Renal cortical epithelial cell (primary cell): ENCODE results near the gene KRT26. TPM values are rescaled to one million over a fixed set of nuclear protein-coding genes. Genes with fewer than 3 reads are reported as not detected.
"Not testable (repeated sequence)": the region's sequence is repeated elsewhere in the genome, so short reads cannot be mapped to it uniquely, and the experiment has no call there.

Source experiments
- DNase-seq: peaks from one replicate; pipeline ENCODE4 v3.0.0-alpha.2; 2011; ENCODE audit warnings: low read depth
- total RNA-seq: library from RNA; depleted of rRNA; stranded (reverse); fragments of >200 nt; gene quantifications from 2 replicates; pipeline ENCODE4 v1.2.3, GENCODE V29; 2014

The KRT26 gene
- total RNA-seq, 1 donor from 2014 or later: not detected

DNA sequence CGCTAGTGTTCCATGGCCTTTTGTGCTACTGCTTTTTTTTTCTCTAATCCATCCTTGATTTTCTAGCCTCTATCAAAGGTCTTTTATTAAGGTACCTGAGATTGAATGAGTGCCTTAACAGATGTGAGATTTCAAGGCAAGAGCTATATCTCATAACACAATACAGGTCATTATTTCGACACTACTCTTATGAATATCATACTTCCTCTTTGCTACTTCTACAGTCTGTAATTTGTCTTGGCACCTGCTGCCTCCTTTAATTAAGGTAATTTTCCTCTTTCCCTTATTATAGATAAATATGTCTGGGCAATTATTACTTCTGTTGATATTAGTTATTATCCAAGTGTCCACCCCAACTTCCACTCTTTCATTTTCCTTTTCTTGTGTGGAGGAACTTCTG, 22.5 kb upstream of the KRT26 start:
- DNase-seq: no peak

DNA sequence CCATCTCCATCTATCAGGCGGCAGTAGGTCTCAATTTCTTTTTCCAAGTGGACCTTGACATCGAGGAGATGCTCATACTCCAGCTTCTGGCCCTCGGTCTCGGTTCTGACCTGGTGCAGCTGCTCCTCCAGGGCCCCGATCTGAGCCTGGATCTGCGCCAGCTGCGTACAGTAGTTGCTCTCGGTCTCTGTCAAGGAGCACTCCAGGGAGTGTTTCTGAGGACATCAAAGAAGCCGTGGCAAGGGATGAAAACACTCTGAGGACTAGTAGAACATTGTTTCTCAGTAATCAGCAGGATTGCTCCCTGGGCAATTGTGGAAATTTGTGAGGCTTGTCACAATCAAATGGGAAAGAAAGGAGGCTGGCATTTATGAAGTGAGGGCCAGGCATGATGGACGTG, 21.8 kb upstream of the KRT26 start:
- DNase-seq: no peak

- DNase-seq: peak; percentile 71
Observed at GRCh38 chr17:40791787-40792436, 19.9 kb upstream of the KRT26 start.

- DNase-seq: no peak
Observed at GRCh38 chr17:40791111-40791510, 19.1 kb upstream of the KRT26 start.

DNA sequence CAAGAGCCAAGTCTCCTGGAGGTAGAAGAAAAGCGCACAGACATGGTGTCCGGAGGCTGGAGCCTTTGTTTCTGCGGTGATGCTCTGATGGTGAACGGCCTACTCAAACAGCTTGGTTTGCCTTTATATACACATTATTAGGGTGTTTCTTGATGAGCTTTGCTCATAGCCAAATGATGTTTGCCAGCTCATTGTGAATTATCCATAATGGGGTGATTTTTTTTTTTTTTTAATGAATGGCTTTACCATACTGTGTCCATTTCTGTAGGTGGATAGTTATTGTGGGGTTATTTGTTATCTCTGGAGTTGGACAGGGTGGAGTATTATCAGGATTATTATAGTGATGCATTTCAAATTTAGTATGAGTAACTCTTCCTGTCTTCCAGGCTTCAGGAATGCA, 10.4 kb upstream of the KRT26 start, which contains the start of gene KRT27:
Gene KRT27 (minus strand): TSS at position 101 of the 400 bp plus-strand sequence. CDS start 57 bp downstream, at position 44.
- no peak for DNase-seq

DNA sequence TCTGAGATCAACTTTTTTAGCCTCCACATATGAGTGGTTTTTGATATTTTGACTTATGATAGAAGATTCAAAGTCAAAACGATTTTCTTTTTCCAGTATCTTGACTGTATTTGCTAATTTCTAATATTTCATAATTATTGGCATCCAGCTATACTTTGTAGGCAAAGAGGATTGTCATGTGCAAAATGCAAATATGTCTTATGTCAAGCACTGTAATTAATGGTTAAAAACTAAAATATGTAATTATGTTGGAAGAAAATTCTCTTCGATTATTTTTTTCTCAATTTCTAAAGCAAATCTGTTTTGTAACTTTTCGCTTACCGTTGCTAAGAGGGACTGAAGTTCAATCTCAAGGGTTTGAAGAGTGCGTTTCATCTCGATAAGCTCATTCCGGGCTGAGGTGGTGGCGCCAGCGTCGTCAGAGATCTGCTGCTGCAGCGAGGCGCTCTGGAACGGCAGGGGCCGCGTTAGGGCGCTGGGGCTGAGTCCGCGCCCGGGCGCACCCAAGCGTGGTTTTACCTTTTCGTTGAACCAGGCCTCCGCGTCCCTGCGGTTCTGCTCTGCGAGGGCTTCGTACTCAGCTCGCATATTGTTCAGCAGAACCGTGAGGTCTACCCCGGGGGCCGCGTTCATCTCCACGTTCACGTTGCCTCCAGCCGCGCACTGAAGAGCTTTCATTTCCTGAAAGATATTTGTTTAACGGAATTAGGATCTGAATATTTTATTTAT, 7.3 kb upstream of the KRT26 start:
- DNase-seq: no peak

GRCh38 chr17:40778461-40778860, 6.5 kb upstream of the KRT26 start:
- DNase-seq: no peak

DNA sequence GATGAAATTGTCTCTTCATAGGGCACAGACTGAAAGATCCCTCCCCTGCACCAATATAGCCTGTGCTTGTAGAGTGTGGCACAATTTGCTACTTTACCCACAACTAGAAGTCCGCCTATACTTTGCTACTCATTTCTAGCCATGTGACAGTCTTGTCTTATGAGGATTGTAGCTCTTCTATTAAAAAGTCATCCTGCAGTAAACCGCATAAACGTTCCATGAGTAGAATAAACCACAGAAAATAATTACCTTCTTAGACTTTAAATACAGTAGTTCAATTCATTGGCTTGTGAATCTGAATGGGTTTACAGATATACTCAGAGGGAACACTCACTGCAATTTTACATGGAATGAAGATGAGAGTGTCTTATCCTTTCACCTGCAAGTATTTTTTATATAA, 6.0 kb upstream of the KRT26 start:
- no peak for DNase-seq

DNA sequence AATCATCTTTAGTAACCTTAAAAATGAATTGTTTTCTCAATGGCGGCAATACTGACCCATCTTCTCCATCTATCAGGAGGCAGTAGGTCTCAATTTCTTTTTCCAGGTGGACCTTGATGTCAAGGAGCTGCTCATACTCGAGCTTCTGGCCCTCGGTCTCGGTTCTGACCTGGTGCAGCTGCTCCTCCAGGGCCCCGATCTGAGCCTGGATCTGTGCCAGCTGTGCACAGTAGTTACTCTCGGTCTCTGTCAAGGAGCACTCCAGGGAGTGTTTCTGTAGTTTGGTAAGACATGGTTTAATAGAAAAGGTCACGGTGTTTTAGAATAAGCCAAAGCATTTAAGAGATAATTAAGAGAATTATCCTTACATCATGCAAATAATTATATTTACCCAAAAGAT, 5.5 kb upstream of the KRT26 start:
- DNase-seq: no peak

DNA sequence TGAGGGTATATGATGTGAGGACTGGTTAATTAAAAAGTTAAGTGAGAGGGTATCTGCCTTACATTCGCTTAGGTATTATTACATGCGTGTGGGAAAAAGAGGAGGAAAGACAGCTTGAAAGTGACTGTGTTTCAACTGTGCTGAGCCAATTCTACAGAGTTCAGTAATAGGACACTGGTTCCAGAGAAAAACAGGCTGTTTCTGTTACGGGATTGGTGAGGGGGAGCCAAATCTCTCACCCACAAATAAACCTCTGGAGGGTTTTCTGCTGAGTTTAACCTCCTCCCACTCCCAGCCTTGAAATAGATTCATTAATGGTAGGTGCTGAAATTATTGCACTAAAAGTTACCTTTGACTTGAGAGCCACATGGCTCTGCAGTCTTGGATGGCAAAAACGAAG, 3.9 kb upstream of the KRT26 start:
- no peak for DNase-seq

DNA sequence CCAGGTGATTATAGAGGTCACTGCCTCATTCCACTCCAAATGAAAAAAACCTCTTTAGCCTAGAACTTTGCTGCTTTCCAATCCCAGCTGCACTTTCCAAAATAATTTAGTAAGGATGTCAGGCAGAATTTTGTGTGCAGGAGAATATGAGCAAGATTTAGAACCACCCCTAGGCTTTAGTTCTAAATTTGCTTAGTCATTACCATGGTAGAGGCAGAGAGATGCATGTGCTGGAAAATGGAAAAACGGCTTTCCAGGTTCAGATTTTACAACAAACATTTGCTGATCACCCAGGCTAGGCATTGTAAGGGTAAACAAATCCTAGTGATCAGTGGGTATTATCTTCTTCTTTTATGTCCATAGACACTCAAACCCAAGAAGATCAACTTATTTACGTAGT, 6.3 kb downstream of the KRT26 start:
- no peak for DNase-seq

DNA sequence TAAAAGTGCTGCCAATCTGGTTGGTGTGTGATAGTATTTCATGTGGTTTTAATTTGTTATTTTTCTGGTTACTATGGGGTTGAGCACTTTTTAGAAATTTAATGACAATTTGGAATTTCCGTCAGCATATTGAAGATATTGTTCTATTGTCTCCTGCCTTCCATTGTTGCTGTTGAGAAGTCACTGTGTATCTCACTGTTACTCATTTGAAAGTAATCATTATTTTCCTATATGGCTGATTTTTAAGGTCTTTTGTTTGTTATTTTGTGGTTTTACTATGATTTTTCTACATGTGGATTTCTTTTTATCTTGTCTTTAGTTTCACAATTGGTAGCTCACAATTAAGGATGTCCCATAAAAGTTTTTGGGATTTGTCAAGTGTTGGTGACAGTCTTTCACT, 8.2 kb downstream of the KRT26 start:
- no peak for DNase-seq

DNA sequence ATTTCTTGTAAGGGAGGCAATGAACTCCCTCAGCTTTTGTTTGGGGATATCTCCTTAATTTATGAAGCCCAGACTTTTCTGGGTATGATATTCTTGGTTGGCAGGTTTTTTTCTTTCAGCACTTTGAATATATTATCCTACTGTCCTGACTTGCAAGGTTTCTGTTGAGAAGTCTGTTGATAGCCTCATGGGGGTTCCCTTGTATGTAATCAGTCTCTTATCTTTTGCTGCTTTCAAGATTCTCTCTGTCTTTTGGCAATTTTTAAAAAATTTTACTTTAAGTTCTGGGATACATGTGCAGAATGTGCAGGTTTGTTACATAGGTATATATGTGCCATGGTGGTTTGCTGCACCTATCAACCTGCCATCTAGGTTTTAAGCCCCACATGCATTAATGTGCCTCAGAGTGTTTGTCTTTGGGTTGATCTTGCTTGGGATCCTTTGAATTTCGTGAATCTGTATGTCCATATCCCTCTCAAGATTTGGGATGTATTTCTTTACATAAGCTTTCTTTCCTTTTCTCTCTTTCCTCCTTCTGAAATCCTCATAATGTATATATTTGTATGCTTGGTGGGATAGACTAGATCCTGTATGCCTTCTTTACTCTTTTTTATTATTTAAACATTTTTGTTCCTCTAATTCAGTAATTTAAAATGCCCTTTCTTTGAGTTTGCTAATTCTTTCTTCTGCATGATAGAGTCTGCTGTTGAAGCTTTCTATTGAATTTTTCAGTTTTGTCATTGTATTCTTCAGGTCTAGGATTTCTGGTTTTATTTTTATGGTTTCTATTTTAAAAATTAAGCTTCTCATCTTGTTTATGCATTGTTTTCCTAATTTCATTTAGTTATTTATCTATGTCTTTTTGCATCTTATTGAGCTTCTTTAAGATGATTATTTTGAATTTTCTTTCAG, 11.6 kb downstream of the KRT26 start:
- DNase-seq: no peak

DNA sequence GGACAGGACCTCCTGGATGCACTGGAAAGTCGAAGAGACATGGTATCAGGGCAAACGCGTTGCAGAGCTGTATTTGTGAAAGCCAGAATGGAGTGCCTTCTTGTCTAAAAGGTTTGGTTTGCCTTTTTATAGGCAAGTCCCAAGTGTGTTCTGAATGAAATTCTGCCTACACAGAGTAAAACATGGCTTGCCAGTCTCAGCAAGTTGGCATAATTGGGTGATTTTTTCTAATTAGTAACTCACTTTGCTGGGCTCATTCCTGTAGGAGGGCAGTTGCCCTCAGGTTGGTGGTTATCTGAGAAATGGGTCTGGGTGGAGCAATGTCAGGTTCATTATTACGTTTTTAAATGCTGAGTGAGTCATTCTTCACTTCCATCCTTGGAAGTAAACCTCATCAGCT, 16.8 kb downstream of the KRT26 start, which contains the start of gene KRT25:
Gene KRT25 (minus strand): TSS at position 101 of the 400 bp plus-strand sequence. CDS start 60 bp downstream, at position 41.
- DNase-seq: no peak

GRCh38 chr17:40753804-40754203, 18.2 kb downstream of the KRT26 start:
- peak; percentile 50 for DNase-seq

DNA sequence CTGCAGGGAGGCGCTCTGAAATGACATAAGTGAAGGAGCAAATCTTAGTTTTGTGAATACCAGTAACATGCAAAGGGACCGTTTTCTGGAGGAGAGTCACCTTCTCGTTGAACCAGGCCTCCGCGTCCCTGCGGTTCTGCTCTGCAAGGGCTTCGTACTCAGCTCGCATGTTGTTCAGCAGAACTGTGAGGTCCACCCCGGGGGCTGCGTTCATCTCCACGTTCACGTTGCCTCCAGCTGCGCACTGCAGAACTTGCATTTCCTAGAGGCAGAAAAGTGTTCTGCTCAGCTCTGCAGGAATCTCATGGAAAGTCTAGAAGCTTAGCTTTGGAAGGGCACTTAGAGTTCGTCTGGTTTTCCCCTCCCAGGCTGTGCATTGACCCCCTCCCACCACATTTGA, 20.9 kb downstream of the KRT26 start:
- no peak for DNase-seq

DNA sequence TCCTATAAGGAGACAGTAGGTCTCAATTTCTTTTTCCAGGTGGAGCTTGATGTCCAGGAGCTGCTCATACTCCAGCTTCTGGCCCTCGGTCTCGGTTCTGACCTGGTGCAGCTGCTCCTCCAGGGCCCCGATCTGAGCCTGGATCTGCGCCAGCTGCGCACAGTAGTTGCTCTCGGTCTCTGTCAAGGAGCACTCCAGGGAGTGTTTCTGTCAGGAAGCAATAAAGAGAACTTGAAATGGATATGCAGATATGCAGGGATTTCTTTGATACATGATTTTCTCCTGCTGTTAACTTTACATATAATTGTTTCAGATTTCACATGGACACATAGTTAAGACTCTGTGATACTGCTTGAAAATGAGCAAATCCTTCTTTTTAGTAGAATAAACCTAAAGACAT, 21.6 kb downstream of the KRT26 start:
- no peak for DNase-seq

DNA sequence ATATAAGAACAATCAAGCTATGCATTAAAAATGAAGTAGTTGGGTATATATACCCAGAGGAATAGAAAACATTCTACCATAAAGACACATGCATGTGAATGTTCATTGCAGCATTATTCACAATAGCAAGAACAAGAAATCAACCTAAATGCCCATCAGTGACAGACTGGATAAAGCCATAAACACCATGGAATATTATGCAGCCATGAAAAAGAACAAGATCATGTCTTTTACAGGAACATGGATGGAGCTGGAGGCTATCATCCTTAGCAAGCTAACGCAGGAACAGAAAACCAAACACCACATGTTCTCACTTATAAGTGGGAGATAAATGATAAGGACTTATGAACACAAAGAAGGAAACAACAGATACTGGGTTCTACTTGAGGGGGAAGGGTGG, 23.3 kb downstream of the KRT26 start:
- DNase-seq: not testable (repeated sequence)

DNA sequence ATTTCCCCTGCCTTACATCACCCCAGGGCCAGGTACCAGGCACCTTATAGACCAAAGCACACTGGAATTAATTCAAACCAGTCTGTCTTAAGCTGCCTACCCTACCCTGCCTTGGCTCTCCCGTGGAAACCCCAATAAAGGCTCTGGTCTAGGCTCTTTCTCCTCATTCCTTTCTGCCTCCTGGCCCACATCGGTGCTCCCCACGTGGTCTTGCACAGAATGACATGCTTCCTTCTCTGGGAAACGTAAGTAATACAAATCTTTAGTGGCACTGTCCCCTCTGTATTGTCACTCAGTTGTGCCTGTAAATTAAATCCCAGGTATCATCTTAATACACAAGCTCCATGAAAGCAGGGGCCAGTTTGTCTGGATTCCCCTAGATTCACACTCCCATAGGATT, 33.4 kb downstream of the KRT26 start:
- DNase-seq: no peak

DNA sequence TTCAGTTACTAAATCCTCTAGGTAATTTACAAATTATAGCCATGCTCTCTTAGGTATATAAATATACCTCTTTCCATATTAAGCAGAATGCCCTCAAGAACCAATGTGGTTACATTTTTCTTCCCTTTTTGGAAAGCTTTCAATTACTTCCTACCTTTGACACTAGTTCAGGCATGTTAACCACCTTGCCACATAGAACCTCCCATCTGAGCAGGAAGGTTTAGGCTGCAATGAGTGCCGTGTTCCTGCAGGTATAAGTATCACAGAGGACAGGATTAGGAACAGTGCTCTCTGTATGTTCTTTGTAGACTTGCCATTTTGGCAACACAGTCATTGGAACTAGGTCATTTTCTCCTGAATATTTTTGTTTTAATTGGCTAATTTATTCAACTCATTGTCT, 37.0 kb downstream of the KRT26 start:
- no peak for DNase-seq

DNA sequence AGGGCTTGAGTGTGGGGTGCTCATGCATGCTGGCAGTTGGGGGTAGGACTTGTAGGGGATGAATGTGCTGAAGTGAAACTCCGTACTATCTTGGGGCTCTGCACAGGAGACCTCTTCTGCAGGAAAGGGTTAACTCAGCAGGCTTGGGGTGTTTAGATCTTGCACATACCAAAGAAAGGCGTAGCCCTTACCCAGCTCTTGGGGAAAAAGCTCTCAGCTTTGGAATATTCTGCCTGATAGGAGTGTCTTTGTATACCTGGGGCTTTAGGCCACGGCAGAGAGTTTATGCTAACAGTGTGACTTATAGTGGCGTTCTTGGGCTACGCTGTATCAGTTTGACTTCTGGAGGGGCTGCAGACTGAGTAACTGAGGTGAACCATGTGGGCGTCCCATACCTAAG, 38.0 kb downstream of the KRT26 start:
- DNase-seq: no peak

DNA sequence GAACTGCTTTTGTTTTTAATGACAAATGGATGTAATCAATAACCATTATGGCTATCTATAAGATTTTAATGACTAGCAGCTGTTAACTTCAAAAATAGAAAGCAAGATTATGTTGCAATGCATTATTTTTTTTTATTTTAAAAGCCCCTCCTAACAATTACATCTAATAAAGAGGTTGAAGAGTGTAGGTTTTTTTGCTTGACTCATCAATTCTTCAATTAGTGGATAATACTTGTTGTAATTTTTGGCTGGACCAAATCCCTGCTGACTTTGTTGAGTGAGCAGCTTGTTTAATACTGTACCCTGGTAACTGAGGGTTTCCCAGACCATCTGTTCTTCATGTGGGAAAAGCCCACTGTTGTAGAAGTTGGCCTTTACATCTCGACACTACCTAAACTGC, 41.0 kb downstream of the KRT26 start:
- no peak for DNase-seq
